SU-DHL-6 (cell line): Measurements from ENCODE around the gene PCDHA5.
"Not testable (repeated sequence)": the region's sequence is repeated elsewhere in the genome, so short reads cannot be mapped to it uniquely, and the experiment has no call there.

Source experiments
- H2AFZ ChIP-seq: fragments of 200-600 bp; sonication (generic); 2 replicates; pipeline ENCODE4 v1.6.1; 2014; ENCODE audit warnings: low read depth, mild to moderate bottlenecking, moderate library complexity, mixed read lengths, antibody characterized with exemption, low read length; ENCODE audit not compliant: severe bottlenecking
- H3F3A ChIP-seq: fragments of 200-600 bp; shearing (Covaris generic); 2 replicates; pipeline ENCODE4 v1.6.0; 2016; ENCODE audit warnings: antibody characterized with exemption, mild to moderate bottlenecking; ENCODE audit not compliant: insufficient read depth
- H3K27ac ChIP-seq: fragments of 200-600 bp; sonication (generic); 2 replicates; pipeline ENCODE4 v1.5.1; 2016; ENCODE audit warnings: low read depth, mild to moderate bottlenecking, low read length, moderate library complexity, mixed read lengths
- H3K27me3 ChIP-seq: fragments of 200-600 bp; sonication (generic), shearing (Covaris generic); 2 replicates; pipeline ENCODE4 v1.6.0; 2014; ENCODE audit warnings: mild to moderate bottlenecking, low read length
- H3K36me3 ChIP-seq: fragments of 200-600 bp; sonication (generic); 2 replicates; pipeline ENCODE4 v1.6.1; 2014; ENCODE audit warnings: mild to moderate bottlenecking, low read length, mixed read lengths
- H3K4me2 ChIP-seq: fragments of 300-600, 200-600 bp; shearing (Covaris generic), sonication (generic); 2 replicates; pipeline ENCODE4 v1.6.0; 2014; ENCODE audit warnings: low read length, low read depth, mild to moderate bottlenecking; ENCODE audit not compliant: poor library complexity, severe bottlenecking
- H3K4me3 ChIP-seq: fragments of 200-600 bp; sonication (generic); 2 replicates; pipeline ENCODE4 v1.5.1; 2014; ENCODE audit warnings: antibody characterized with exemption, low read length, mild to moderate bottlenecking, mixed read lengths; ENCODE audit not compliant: insufficient read depth, poor library complexity, severe bottlenecking
- H3K79me2 ChIP-seq: fragments of 200-600 bp; sonication (generic); 2 replicates; pipeline ENCODE4 v1.6.1; 2014; ENCODE audit warnings: mild to moderate bottlenecking, low read length, moderate library complexity; ENCODE audit not compliant: insufficient read depth
- H3K9ac ChIP-seq: fragments of 200-600 bp; sonication (generic); 2 replicates; pipeline ENCODE4 v1.7.0; 2014; ENCODE audit warnings: mild to moderate bottlenecking, low read length
- H3K9me2 ChIP-seq: fragments of 200-600 bp; sonication (generic); replicated peaks from 2 replicates; pipeline ENCODE4 v1.6.1; 2014; ENCODE audit warnings: low read length; ENCODE audit not compliant: insufficient read depth
- H3K9me3 ChIP-seq: fragments of 200-600 bp; sonication (generic); 2 replicates; pipeline ENCODE4 v1.6.1; 2014; ENCODE audit warnings: low read length, mixed read lengths; ENCODE audit not compliant: insufficient read depth
- H4K20me1 ChIP-seq: fragments of 200-600 bp; sonication (generic); 2 replicates; pipeline ENCODE4 v1.6.1; 2014; ENCODE audit warnings: low read depth, mild to moderate bottlenecking, antibody characterized with exemption, low read length, moderate library complexity, mixed read lengths
- EZH2phosphoT487 ChIP-seq: fragments of 200-600 bp; sonication (generic), shearing (Covaris generic); conservative IDR thresholded peaks from 2 replicates; pipeline ENCODE4 v1.6.1; 2018; ENCODE audit warnings: mild to moderate bottlenecking, antibody characterized with exemption, low read length, moderate library complexity, mixed read lengths
- TF ChIP-seq, protein P1 (sequence below): fragments of 200-600 bp; sonication (generic); IDR thresholded peaks from one replicate; pipeline ENCODE4 v1.5.1; 2017; ENCODE audit warnings: antibody characterized with exemption, mild to moderate bottlenecking, low read length, moderate library complexity; ENCODE audit not compliant: insufficient read depth, poor library complexity, severe bottlenecking

PCDHA5 gene

GRCh38 chr5:140821375-140822280, at the start of gene PCDHA5:
PCDHA5 (plus strand) TSS chr5:140821613.
- H3K9me3 ChIP-seq: no peaks in the 10 kb centered on the region
- no peaks in the 10 kb centered on the region for H3K79me2 ChIP-seq
- H3K9ac ChIP-seq: no peak within 1 kb of the TSS
- no peak within 1 kb of the TSS for H3K4me2 ChIP-seq
- no peak within 1 kb of the TSS for H3K4me3 ChIP-seq
- TF ChIP-seq EZH2phosphoT487: no peak
- TF ChIP-seq, protein P1, sequence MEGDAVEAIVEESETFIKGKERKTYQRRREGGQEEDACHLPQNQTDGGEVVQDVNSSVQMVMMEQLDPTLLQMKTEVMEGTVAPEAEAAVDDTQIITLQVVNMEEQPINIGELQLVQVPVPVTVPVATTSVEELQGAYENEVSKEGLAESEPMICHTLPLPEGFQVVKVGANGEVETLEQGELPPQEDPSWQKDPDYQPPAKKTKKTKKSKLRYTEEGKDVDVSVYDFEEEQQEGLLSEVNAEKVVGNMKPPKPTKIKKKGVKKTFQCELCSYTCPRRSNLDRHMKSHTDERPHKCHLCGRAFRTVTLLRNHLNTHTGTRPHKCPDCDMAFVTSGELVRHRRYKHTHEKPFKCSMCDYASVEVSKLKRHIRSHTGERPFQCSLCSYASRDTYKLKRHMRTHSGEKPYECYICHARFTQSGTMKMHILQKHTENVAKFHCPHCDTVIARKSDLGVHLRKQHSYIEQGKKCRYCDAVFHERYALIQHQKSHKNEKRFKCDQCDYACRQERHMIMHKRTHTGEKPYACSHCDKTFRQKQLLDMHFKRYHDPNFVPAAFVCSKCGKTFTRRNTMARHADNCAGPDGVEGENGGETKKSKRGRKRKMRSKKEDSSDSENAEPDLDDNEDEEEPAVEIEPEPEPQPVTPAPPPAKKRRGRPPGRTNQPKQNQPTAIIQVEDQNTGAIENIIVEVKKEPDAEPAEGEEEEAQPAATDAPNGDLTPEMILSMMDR: no peak
- no peak within 1 kb of the TSS for H2AFZ ChIP-seq
- H3K36me3 ChIP-seq: no peaks in the 10 kb centered on the region
- no peaks in the 10 kb centered on the region for H3K9me2 ChIP-seq
- H3K27me3 ChIP-seq: no peaks in the 10 kb centered on the region
- H3F3A ChIP-seq: no peaks in the 10 kb centered on the region
- no peaks in the 10 kb centered on the region for H4K20me1 ChIP-seq
- no peak within 1 kb of the TSS for H3K27ac ChIP-seq

DNA sequence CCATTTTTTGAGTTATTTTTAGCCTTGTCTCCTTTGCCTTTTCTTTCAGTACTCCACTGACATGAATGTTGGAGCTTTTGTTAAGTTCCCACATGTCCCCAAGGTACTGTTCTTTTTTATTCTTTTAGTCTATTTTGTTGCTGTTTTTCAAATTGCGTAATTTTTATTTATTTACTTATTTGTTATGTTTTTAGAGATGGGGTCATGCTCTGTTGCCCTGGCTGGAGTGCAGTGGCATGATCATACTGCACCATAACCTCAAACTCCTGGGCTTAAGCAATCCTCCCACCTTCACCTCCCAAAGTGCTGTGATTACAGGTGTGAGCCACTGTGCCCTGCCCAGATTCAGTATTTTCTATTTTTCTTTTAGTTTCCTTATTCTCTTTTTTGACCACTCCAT, 40.9 kb upstream of the PCDHA5 start:
- TF ChIP-seq, protein P1: no peak
- TF ChIP-seq EZH2phosphoT487: no peak
- Histone ChIP-seq H2AFZ (no peak overlapping the region), H3K79me2 (no peaks in the 10 kb centered on the region), H3K9me3 (peaks cover 13% of the 10 kb centered on the region; the same call in 1 of the 2 replicates), H3K4me3 (no peak overlapping the region), H3K4me2 (no peak overlapping the region), H4K20me1 (no peaks in the 10 kb centered on the region), H3K27me3 (no peaks in the 10 kb centered on the region), H3F3A (no peaks in the 10 kb centered on the region), H3K9ac (no peak overlapping the region), H3K36me3 (no peaks in the 10 kb centered on the region), H3K27ac (no peak overlapping the region), H3K9me2 (no peaks in the 10 kb centered on the region)

GRCh38 chr5:140785905-140786686, 35.3 kb upstream of the PCDHA5 start, which contains the start of gene PCDHA1:
PCDHA1 (plus strand) TSS chr5:140786140.
- no peak within 1 kb of the TSS for H3K27ac ChIP-seq
- no peaks in the 10 kb centered on the region for H3K9me2 ChIP-seq
- H3K36me3 ChIP-seq: no peaks in the 10 kb centered on the region
- no peak within 1 kb of the TSS for H3K4me2 ChIP-seq
- peaks cover 9% of the 10 kb centered on the region; the same call in 1 of the 2 replicates for H3K9me3 ChIP-seq
- no peaks in the 10 kb centered on the region for H3K27me3 ChIP-seq
- no peak within 1 kb of the TSS for H2AFZ ChIP-seq
- no peak for TF ChIP-seq EZH2phosphoT487
- TF ChIP-seq, protein P1: no peak
- H3K9ac ChIP-seq: no peak within 1 kb of the TSS
- no peaks in the 10 kb centered on the region for H3F3A ChIP-seq
- H3K79me2 ChIP-seq: no peaks in the 10 kb centered on the region
- no peak within 1 kb of the TSS for H3K4me3 ChIP-seq
- H4K20me1 ChIP-seq: no peaks in the 10 kb centered on the region

- not testable (repeated sequence) for H3K9ac ChIP-seq, H3K4me2 ChIP-seq, H3F3A ChIP-seq, H3K9me2 ChIP-seq, H3K27ac ChIP-seq, H2AFZ ChIP-seq, H3K79me2 ChIP-seq, H3K27me3 ChIP-seq, H3K36me3 ChIP-seq, H4K20me1 ChIP-seq, H3K9me3 ChIP-seq, H3K4me3 ChIP-seq
Measured at GRCh38 chr5:140787422-140787821, 34.0 kb upstream of the PCDHA5 start.

DNA sequence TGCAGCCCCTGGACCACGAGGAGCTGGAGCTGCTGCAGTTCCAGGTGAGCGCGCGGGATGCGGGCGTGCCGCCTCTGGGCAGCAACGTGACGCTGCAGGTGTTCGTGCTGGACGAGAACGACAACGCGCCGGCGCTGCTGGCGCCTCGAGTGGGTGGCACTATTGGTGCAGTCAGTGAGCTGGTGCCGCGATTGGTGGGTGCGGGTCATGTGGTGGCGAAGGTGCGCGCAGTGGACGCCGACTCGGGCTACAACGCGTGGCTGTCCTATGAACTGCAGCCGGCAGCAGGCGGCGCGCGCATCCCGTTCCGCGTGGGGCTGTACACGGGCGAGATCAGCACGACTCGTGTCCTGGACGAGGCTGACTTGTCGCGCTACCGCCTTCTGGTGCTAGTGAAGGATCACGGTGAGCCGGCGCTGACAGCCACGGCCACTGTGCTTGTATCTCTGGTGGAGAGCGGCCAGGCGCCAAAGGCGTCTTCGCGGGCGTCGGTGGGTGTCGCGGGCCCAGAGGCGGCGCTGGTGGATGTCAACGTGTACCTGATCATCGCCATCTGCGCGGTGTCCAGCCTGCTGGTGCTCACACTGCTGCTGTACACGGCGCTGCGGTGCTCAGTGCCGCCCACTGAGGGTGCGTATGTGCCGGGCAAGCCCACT, 33.4 kb upstream of the PCDHA5 start:
- not testable (repeated sequence) for H3K36me3 ChIP-seq, H3K9me3 ChIP-seq, H3K27me3 ChIP-seq, H3K4me2 ChIP-seq, H3K79me2 ChIP-seq, H3K9ac ChIP-seq, H3K27ac ChIP-seq, H4K20me1 ChIP-seq, H3K4me3 ChIP-seq, H2AFZ ChIP-seq, H3F3A ChIP-seq, H3K9me2 ChIP-seq
